ENCODE results near the gene EFEMP2. TPM values are rescaled to one million over a fixed set of nuclear protein-coding genes. Genes with fewer than 3 reads are reported as not detected.
A peak's percentile ranks its signal among the peaks of the same experiment; 100 is the strongest.

The EFEMP2 gene
- total and polyA plus RNA-seq, 2 donors (not counting 3 experiments of a cell fraction or from before 2014, with no cell fraction given) = 81.7 to 207 TPM

DNA sequence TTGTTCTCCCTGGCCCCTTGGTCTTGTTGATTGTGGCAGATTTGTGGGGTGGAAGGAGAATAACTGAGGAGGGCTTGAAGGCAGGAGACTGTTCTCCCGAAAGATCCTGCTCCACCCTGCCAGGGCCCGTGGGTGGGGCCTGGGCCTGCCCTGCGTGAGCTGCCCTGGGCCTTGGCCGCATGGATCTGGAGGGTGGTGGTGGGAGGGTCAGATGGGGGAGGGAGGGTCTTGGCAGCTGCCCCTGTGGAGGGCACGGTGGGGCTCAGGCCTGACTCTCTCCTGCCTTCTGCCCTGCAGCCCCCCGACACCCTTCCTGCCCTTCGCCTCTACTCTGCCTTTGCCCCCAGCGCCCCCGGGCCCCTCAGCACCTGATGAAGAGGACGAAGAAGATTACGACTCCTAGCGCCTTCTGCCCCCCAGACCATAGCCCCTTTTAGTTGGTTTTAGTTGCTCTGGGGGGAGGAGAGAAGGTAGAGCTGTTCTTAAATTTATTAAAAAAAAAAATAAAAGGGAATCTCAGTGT lies 48.5 kb upstream of the EFEMP2 start:
- no peak overlapping the region for H3K4me2 ChIP-seq (ENCODE audit: insufficient read depth, low read length)
- no TSS peak for BruUV-seq (replicated peaks)
- no peaks in the 10 kb centered on the region for H3K27me3 ChIP-seq (ENCODE audit: control insufficient read depth in 2 of 2, insufficient read depth in 2 of 2, low read length in 2 of 2)
- no peak overlapping the region for H3K27ac ChIP-seq (ENCODE audit: insufficient read depth, low read depth, low read length)
- H3K36me3 ChIP-seq (ENCODE audit: control insufficient read depth in 2 of 2, extremely low read depth in 1 of 2, insufficient read depth in 2 of 2, low read length in 2 of 2) = peaks cover 6 to 11% of the 10 kb centered on the region in 2 experiments
- no peak overlapping the region for H3K4me3 ChIP-seq (replicated peaks in 1 of 3; ENCODE audit: insufficient read depth in 1 of 3, low read depth in 1 of 3, low read length in 3 of 3)
- DNase-seq (ENCODE audit: low read depth, low spot score) (no peak), FAIRE-seq (no peak)
- TF ChIP-seq MYC (IDR thresholded peaks at IDR 0.05; ENCODE audit: low read depth, low read length) (no peak), EZH2 (IDR thresholded peaks at IDR 0.05; ENCODE audit: borderline replicate concordance, low read depth, low read length, severe bottlenecking) (no peak)
- TF ChIP-seq, protein P1, sequence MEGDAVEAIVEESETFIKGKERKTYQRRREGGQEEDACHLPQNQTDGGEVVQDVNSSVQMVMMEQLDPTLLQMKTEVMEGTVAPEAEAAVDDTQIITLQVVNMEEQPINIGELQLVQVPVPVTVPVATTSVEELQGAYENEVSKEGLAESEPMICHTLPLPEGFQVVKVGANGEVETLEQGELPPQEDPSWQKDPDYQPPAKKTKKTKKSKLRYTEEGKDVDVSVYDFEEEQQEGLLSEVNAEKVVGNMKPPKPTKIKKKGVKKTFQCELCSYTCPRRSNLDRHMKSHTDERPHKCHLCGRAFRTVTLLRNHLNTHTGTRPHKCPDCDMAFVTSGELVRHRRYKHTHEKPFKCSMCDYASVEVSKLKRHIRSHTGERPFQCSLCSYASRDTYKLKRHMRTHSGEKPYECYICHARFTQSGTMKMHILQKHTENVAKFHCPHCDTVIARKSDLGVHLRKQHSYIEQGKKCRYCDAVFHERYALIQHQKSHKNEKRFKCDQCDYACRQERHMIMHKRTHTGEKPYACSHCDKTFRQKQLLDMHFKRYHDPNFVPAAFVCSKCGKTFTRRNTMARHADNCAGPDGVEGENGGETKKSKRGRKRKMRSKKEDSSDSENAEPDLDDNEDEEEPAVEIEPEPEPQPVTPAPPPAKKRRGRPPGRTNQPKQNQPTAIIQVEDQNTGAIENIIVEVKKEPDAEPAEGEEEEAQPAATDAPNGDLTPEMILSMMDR (IDR thresholded peaks at IDR 0.05; ENCODE audit: extremely low read depth in 1 of 2, insufficient read depth in 1 of 2, low read depth in 1 of 2, low read length in 2 of 2) = no peak
- no peaks in the 10 kb centered on the region for H3K9me3 ChIP-seq (replicated peaks; ENCODE audit: control insufficient read depth, insufficient read depth, low read length)
- intact Hi-C loops (cut with micrococcal nuclease) (no loop called here), dilution Hi-C loops (cut with MboI; ENCODE audit: extremely low pct_ligation_motif_present, low sequenced_read_pairs) (no loop called here)
- POLR2A ChIA-PET = no interaction called here
- H3K9me1 ChIP-seq (replicated peaks; ENCODE audit: control insufficient read depth, extremely low read depth, insufficient read depth, low read length) = no peaks in the 10 kb centered on the region
- H3K4me1 ChIP-seq (ENCODE audit: control insufficient read depth, extremely low read depth, insufficient read depth, low read length) = peaks cover 34% of the 10 kb centered on the region
- H4K20me1 ChIP-seq (replicated peaks; ENCODE audit: control insufficient read depth, extremely low read depth, insufficient read depth, low read length) = no peaks in the 10 kb centered on the region
- no peak overlapping the region for H3K9ac ChIP-seq (replicated peaks; ENCODE audit: extremely low read depth, insufficient read depth, low read length)
- H3K79me2 ChIP-seq (ENCODE audit: control insufficient read depth, insufficient read depth, low read length) = peaks cover 37% of the 10 kb centered on the region
- CTCF ChIA-PET = interaction anchor here (1.3 kb wide), 1 partner anchor 37 kb away, joined by 3 read pairs; no protein-coding TSS in a partner anchor
- H2AFZ ChIP-seq (ENCODE audit: low read depth, low read length) = no peak overlapping the region

DNA sequence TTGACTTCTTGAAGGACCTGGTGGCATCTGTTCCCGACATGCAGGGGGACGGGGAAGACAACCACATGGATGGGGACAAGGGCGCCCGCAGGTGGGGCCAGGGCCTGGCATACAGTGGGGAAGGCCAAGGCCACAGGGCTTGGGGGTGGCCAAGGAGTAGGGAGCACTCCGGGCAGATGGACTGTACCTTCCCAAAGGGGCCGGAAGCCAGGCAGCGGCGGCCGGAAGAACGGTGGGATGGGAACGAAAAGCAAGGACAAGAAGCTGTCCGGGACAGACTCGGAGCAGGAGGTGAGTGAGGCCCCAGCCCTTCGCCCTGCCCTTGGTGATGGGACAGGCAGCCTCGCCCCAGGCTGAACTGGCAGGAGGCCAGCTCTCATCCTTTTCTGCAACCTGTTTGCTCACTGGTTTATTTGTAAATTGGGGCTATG lies 47.8 kb upstream of the EFEMP2 start:
- ChIA-PET CTCF (interaction anchor here (1.0 to 1.4 kb wide), 3 partner anchors 13 to 36 kb away, joined by 3 to 4 read pairs (median 3); partner anchors contain the start of gene FIBP), POLR2A (no interaction called here)
- dilution Hi-C loops (cut with MboI; ENCODE audit: extremely low pct_ligation_motif_present, low sequenced_read_pairs) (no loop called here), intact Hi-C loops (cut with micrococcal nuclease) (no loop called here)
- TF ChIP-seq JUN (IDR thresholded peaks at IDR 0.05; ENCODE audit: borderline replicate concordance, insufficient read depth, insufficient read length, low read depth) = no peak
- no peak for TF ChIP-seq POLR2A (IDR thresholded peaks at IDR 0.05; ENCODE audit: low read depth, low read length)
- no peak for TF ChIP-seq POLR2AphosphoS5 (IDR thresholded peaks at IDR 0.05; ENCODE audit: insufficient read depth, low read depth, low read length)
- H3K9ac ChIP-seq (replicated peaks; ENCODE audit: extremely low read depth, insufficient read depth, low read length) = peak overlapping the region; percentile 37
- no peak overlapping the region for H3K27ac ChIP-seq (ENCODE audit: insufficient read depth, low read depth, low read length)
- H3K79me2 ChIP-seq (ENCODE audit: control insufficient read depth, insufficient read depth, low read length) = peaks cover 37% of the 10 kb centered on the region
- H2AFZ ChIP-seq (ENCODE audit: low read depth, low read length) = no peak overlapping the region
- FAIRE-seq (no peak), DNase-seq (ENCODE audit: low read depth, low spot score) (no peak)
- H3K4me3 ChIP-seq (replicated peaks in 1 of 3; ENCODE audit: insufficient read depth in 1 of 3, low read depth in 1 of 3, low read length in 3 of 3) = peak overlapping the region; percentile 63 to 84 (median 70)
- peaks cover 6 to 11% of the 10 kb centered on the region in 2 experiments for H3K36me3 ChIP-seq (ENCODE audit: control insufficient read depth in 2 of 2, extremely low read depth in 1 of 2, insufficient read depth in 2 of 2, low read length in 2 of 2)
- H3K4me2 ChIP-seq (ENCODE audit: insufficient read depth, low read length) = peak overlapping the region; percentile 79
- H3K4me1 ChIP-seq (ENCODE audit: control insufficient read depth, extremely low read depth, insufficient read depth, low read length) = peaks cover 40% of the 10 kb centered on the region
- H3K9me1 ChIP-seq (replicated peaks; ENCODE audit: control insufficient read depth, extremely low read depth, insufficient read depth, low read length) = no peaks in the 10 kb centered on the region
- no peaks in the 10 kb centered on the region for H3K27me3 ChIP-seq (ENCODE audit: control insufficient read depth in 2 of 2, insufficient read depth in 2 of 2, low read length in 2 of 2)
- H3K9me3 ChIP-seq (replicated peaks; ENCODE audit: control insufficient read depth, insufficient read depth, low read length) = no peaks in the 10 kb centered on the region
- H4K20me1 ChIP-seq (replicated peaks; ENCODE audit: control insufficient read depth, extremely low read depth, insufficient read depth, low read length) = no peaks in the 10 kb centered on the region
- no TSS peak for BruUV-seq (replicated peaks)
